ENCODE results near the gene DIPK1A. TPM values are rescaled to one million over a fixed set of nuclear protein-coding genes. Genes with fewer than 3 reads are reported as not detected.
A peak's percentile ranks its signal among the peaks of the same experiment; 100 is the strongest.

DIPK1A gene
- total RNA-seq, 1 donor from 2014 or later: 23.0 TPM

- intact Hi-C loops (cut with micrococcal nuclease): no loop called here
- H3K4me1 Mint-ChIP-seq (ENCODE audit: low read depth): peaks cover 12% of the 10 kb centered on the region
These were observed 73.8 kb downstream of the DIPK1A start for GRCh38 chr1:92887465-92887864.

DNA sequence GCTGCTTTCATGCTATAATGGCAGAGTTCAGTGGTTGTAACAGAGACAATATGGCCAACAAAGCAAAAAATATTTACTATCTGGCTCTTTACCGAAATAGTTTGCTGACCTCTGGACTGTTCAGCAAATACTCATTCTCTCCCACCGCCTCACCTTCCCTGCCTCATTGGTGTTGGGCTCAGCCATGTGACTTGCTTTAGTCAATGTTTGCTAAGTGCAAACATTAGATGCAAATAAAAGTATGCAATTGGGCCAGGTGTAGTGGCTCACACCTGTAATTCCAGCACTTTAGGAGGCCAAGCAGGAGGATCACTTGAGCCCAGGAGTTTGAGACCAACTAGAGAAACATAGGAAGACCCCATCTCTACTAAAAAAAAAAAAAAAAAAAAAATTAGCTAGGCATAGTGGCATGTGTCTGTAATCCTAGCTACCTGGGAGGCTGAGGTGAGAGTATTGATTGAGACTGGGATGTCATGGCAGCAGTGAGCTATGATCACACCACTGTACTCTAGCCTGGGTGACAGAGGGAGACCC, 74.3 kb downstream of the DIPK1A start:
- intact Hi-C loops (cut with micrococcal nuclease): no loop called here

More at GRCh38 chr1:92887465-92887864, 73.8 kb downstream of the DIPK1A start:
- H3K9me3 Mint-ChIP-seq: peaks cover 26% of the 10 kb centered on the region
- H3K27me3 Mint-ChIP-seq (ENCODE audit: low read depth): no peaks in the 10 kb centered on the region
- H3K4me3 Mint-ChIP-seq (ENCODE audit: low read depth): no peak overlapping the region
- peaks cover 16% of the 10 kb centered on the region for H3K36me3 Mint-ChIP-seq (ENCODE audit: low read depth)
- no peak for DNase-seq (ENCODE audit: low spot score)
- no peak overlapping the region for H3K27ac Mint-ChIP-seq

DNA sequence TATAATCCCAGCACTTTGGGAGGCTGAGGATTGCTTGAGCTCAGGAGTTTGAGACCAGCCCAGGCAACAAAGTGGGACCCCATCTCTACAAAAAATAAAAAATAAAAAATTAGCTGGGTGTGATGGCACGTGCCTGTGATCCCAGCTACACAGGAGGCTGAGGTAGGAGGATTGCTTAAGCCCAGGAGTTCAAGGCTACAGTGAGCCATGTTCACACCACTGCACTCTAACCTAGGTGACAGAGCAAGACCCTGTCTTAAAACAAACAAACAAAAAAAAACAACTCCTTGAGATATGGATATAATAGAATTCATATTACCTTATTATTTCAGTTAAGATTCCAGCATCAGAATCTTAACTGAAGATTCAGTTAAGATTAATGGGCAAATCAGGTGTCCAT, 77.1 kb downstream of the DIPK1A start:
- no peak overlapping the region for H3K4me3 Mint-ChIP-seq (ENCODE audit: low read depth)
- no peak for DNase-seq (ENCODE audit: low spot score)
- H3K4me1 Mint-ChIP-seq (ENCODE audit: low read depth): peaks cover 12% of the 10 kb centered on the region
- no peak overlapping the region for H3K27ac Mint-ChIP-seq
- peaks cover 15% of the 10 kb centered on the region for H3K36me3 Mint-ChIP-seq (ENCODE audit: low read depth)
- peaks cover 6% of the 10 kb centered on the region for H3K9me3 Mint-ChIP-seq
- no peaks in the 10 kb centered on the region for H3K27me3 Mint-ChIP-seq (ENCODE audit: low read depth)
- intact Hi-C loops (cut with micrococcal nuclease): no loop called here

More for the DNA sequence above, 74.3 kb downstream of the DIPK1A start:
- peaks cover 17% of the 10 kb centered on the region for H3K36me3 Mint-ChIP-seq (ENCODE audit: low read depth)
- H3K4me3 Mint-ChIP-seq (ENCODE audit: low read depth): no peak overlapping the region
- H3K9me3 Mint-ChIP-seq: peaks cover 22% of the 10 kb centered on the region
- no peak overlapping the region for H3K27ac Mint-ChIP-seq
- H3K4me1 Mint-ChIP-seq (ENCODE audit: low read depth): peaks cover 12% of the 10 kb centered on the region
- no peaks in the 10 kb centered on the region for H3K27me3 Mint-ChIP-seq (ENCODE audit: low read depth)
- no peak for DNase-seq (ENCODE audit: low spot score)

GRCh38 chr1:92883297-92883696, 78.0 kb downstream of the DIPK1A start:
- Mint-ChIP-seq H3K27ac (no peak overlapping the region), H3K9me3 (no peaks in the 10 kb centered on the region), H3K27me3 (ENCODE audit: low read depth) (no peaks in the 10 kb centered on the region), H3K4me1 (ENCODE audit: low read depth) (peaks cover 13% of the 10 kb centered on the region), H3K36me3 (ENCODE audit: low read depth) (peaks cover 15% of the 10 kb centered on the region), H3K4me3 (ENCODE audit: low read depth) (no peak overlapping the region)
- intact Hi-C loops (cut with micrococcal nuclease): no loop called here
- DNase-seq (ENCODE audit: low spot score): no peak

DNA sequence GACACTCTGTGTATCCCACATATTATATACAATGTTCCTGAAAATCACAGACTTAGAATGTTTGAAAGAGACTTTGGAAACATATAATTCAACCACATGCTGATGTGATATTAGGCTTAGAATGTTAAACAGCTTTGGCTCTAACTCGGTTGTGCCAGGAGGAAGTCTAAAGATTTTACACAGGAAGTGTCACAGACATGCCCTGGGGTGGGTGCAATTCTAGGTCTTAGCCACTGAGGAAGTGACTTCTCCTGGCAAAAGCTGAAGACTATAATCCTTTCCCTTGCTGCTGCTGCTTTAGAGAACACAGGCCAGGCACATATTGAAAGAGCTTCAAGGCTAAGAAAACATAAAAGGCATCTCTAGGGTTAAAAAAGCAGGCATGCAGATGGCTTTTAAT, 78.4 kb downstream of the DIPK1A start:
- no peaks in the 10 kb centered on the region for H3K9me3 Mint-ChIP-seq
- H3K27ac Mint-ChIP-seq: no peak overlapping the region
- peaks cover 11% of the 10 kb centered on the region for H3K36me3 Mint-ChIP-seq (ENCODE audit: low read depth)
- DNase-seq (ENCODE audit: low spot score): no peak
- intact Hi-C loops (cut with micrococcal nuclease): no loop called here
- H3K4me3 Mint-ChIP-seq (ENCODE audit: low read depth): no peak overlapping the region
- peaks cover 18% of the 10 kb centered on the region for H3K4me1 Mint-ChIP-seq (ENCODE audit: low read depth)
- no peaks in the 10 kb centered on the region for H3K27me3 Mint-ChIP-seq (ENCODE audit: low read depth)

DNA sequence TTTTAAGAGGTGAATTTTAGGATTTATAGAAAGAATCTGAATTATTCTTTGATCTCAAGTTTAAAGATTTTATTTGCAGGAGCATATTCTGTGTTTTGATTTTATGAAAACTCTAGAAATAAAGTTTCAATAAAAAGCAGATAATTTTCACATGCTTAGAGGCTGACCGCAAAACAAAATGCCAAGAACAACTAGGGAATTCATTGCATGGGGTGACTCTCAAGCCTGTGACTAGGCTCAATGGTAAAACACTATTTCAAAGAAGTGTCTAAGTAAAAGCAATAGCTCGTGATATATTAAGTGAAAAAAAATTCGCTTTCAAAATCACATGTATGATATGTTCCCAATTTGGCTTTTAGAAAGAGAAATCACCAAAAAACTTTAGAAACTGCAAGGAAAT, 79.9 kb downstream of the DIPK1A start:
- no peak overlapping the region for H3K27ac Mint-ChIP-seq
- no peak for DNase-seq (ENCODE audit: low spot score)
- peaks cover 26% of the 10 kb centered on the region for H3K4me1 Mint-ChIP-seq (ENCODE audit: low read depth)
- H3K4me3 Mint-ChIP-seq (ENCODE audit: low read depth): no peak overlapping the region
- H3K36me3 Mint-ChIP-seq (ENCODE audit: low read depth): peaks cover 8% of the 10 kb centered on the region
- intact Hi-C loops (cut with micrococcal nuclease): no loop called here
- H3K27me3 Mint-ChIP-seq (ENCODE audit: low read depth): no peaks in the 10 kb centered on the region
- H3K9me3 Mint-ChIP-seq: no peaks in the 10 kb centered on the region

GRCh38 chr1:92879316-92879968, 81.8 kb downstream of the DIPK1A start:
- Mint-ChIP-seq H3K9me3 (no peaks in the 10 kb centered on the region), H3K4me3 (ENCODE audit: low read depth) (no peak overlapping the region), H3K27me3 (ENCODE audit: low read depth) (no peaks in the 10 kb centered on the region), H3K27ac (no peak overlapping the region), H3K36me3 (ENCODE audit: low read depth) (peaks cover 16% of the 10 kb centered on the region), H3K4me1 (ENCODE audit: low read depth) (peaks cover 26% of the 10 kb centered on the region)
- no peak for DNase-seq (ENCODE audit: low spot score)
- intact Hi-C loops (cut with micrococcal nuclease): no loop called here

DNA sequence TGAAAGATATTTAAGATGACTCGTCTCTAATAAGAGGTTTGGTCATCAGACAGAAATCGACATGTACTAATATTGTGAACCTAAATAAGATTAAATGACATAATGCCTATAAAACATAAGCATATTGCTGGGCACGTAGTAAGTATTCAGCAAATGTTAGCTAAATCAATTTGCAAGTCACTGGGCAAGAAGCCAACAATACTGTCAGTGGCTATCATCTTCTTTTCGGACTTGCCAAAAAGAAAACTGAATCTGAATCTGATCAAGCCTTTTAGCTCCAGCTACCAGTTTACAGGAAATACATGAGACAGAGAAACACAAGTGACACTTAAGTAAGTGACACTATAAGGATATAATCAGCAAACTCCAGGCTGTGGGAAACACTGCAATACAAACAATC, 83.5 kb downstream of the DIPK1A start:
- intact Hi-C loops (cut with micrococcal nuclease): no loop called here
- Mint-ChIP-seq H3K9me3 (no peaks in the 10 kb centered on the region), H3K27ac (no peak overlapping the region), H3K4me3 (ENCODE audit: low read depth) (peak overlapping the region; percentile 61), H3K36me3 (ENCODE audit: low read depth) (peaks cover 30% of the 10 kb centered on the region), H3K27me3 (ENCODE audit: low read depth) (no peaks in the 10 kb centered on the region), H3K4me1 (ENCODE audit: low read depth) (peaks cover 17% of the 10 kb centered on the region)
- no peak for DNase-seq (ENCODE audit: low spot score)

GRCh38 chr1:92877081-92877711, 84.1 kb downstream of the DIPK1A start:
- intact Hi-C loops (cut with micrococcal nuclease): no loop called here
- H3K27ac Mint-ChIP-seq: no peak overlapping the region
- peak overlapping the region; percentile 61 for H3K4me3 Mint-ChIP-seq (ENCODE audit: low read depth)
- DNase-seq (ENCODE audit: low spot score): no peak
- H3K36me3 Mint-ChIP-seq (ENCODE audit: low read depth): peaks cover 34% of the 10 kb centered on the region
- H3K4me1 Mint-ChIP-seq (ENCODE audit: low read depth): peaks cover 15% of the 10 kb centered on the region
- H3K9me3 Mint-ChIP-seq: no peaks in the 10 kb centered on the region
- H3K27me3 Mint-ChIP-seq (ENCODE audit: low read depth): no peaks in the 10 kb centered on the region

DNA sequence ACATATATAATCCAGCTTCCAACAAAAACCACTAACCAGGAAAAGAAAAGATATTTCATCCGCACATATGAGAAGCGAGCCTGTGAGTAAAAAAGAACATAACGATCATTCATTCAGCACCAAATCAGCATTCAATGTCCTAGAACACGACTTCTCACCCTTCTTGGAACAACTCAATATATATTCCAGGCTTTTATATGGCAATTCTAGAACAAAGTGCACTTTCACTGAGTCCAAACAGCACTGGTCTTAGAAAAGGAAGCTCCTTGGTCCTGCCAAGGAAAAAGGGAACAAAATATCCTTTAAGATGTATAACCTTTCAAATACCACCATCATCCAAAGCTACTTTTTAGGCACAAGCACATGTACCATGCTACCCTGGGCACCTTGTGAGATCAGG, 84.9 kb downstream of the DIPK1A start:
- intact Hi-C loops (cut with micrococcal nuclease): no loop called here

GRCh38 chr1:92874987-92875386, 86.3 kb downstream of the DIPK1A start:
- intact Hi-C loops (cut with micrococcal nuclease): no loop called here
- no peaks in the 10 kb centered on the region for H3K9me3 Mint-ChIP-seq
- H3K36me3 Mint-ChIP-seq (ENCODE audit: low read depth): peaks cover 30% of the 10 kb centered on the region
- H3K27ac Mint-ChIP-seq: no peak overlapping the region
- peaks cover 15% of the 10 kb centered on the region for H3K4me1 Mint-ChIP-seq (ENCODE audit: low read depth)
- H3K27me3 Mint-ChIP-seq (ENCODE audit: low read depth): no peaks in the 10 kb centered on the region
- no peak for DNase-seq (ENCODE audit: low spot score)
- no peak overlapping the region for H3K4me3 Mint-ChIP-seq (ENCODE audit: low read depth)

More for the DNA sequence above, 84.9 kb downstream of the DIPK1A start:
- peaks cover 15% of the 10 kb centered on the region for H3K4me1 Mint-ChIP-seq (ENCODE audit: low read depth)
- no peaks in the 10 kb centered on the region for H3K27me3 Mint-ChIP-seq (ENCODE audit: low read depth)
- H3K27ac Mint-ChIP-seq: no peak overlapping the region
- no peaks in the 10 kb centered on the region for H3K9me3 Mint-ChIP-seq
- no peak for DNase-seq (ENCODE audit: low spot score)
- peaks cover 33% of the 10 kb centered on the region for H3K36me3 Mint-ChIP-seq (ENCODE audit: low read depth)
- H3K4me3 Mint-ChIP-seq (ENCODE audit: low read depth): no peak overlapping the region

GRCh38 chr1:92872719-92873118, 88.5 kb downstream of the DIPK1A start:
- Mint-ChIP-seq H3K4me3 (ENCODE audit: low read depth) (no peak overlapping the region), H3K36me3 (ENCODE audit: low read depth) (peaks cover 30% of the 10 kb centered on the region), H3K4me1 (ENCODE audit: low read depth) (peaks cover 8% of the 10 kb centered on the region), H3K27ac (no peak overlapping the region), H3K9me3 (no peaks in the 10 kb centered on the region), H3K27me3 (ENCODE audit: low read depth) (no peaks in the 10 kb centered on the region)
- intact Hi-C loops (cut with micrococcal nuclease): no loop called here
- no peak for DNase-seq (ENCODE audit: low spot score)

DNA sequence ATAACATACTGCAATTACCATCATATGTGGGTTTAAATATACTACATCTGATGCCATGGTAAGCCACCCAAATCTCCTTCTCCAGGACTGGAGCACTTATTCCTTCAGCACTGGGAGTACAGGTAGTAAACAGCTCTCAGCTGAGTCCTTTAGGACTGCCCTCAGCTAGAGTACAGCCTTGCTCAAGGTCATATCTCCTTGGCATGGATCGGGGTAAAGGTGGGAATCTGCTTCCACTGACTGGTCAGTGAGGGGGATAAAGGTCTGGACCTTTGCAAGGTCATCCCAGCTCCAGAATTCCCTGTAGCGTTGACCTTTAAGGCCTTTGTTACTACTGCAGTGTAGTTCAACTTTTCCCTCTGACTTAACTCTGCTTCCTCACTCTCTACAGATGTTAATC, 90.7 kb downstream of the DIPK1A start:
- Mint-ChIP-seq H3K4me3 (ENCODE audit: low read depth) (no peak overlapping the region), H3K9me3 (no peaks in the 10 kb centered on the region), H3K27me3 (ENCODE audit: low read depth) (no peaks in the 10 kb centered on the region), H3K27ac (no peak overlapping the region), H3K36me3 (ENCODE audit: low read depth) (peaks cover 36% of the 10 kb centered on the region), H3K4me1 (ENCODE audit: low read depth) (no peaks in the 10 kb centered on the region)
- intact Hi-C loops (cut with micrococcal nuclease): no loop called here
- no peak for DNase-seq (ENCODE audit: low spot score)
